Cardiac septum (tissue), 1 donor: ENCODE measurements around the gene DMBX1. TPM values are rescaled to one million over a fixed set of nuclear protein-coding genes. Genes with fewer than 3 reads are reported as not detected.

Source experiments
- DNase-seq: peaks from one replicate; pipeline ENCODE4 v3.0.0-alpha.2; 2020; ENCODE audit warnings: low spot score
- intact Hi-C: fragments of 100-400 bp; cut with DNase I; formaldehyde crosslinking; loops from one replicate; pipeline ENCODE4 v1.14.0; 2022
- total RNA-seq: library from RNA; stranded (reverse); fragmentation: NEBNext Ultra II Directional; extraction: Animal tissue kit (Norgen Biotek cat#: 25700); gene quantifications from one replicate; pipeline ENCODE4 v1.2.1, GENCODE V29; 2021
- donor health status: DM: no; HTN: no; CAD: no.

The DMBX1 gene
- total RNA-seq, 1 donor from 2014 or later: not detected

- intact Hi-C loops: loop anchor here (2.0 to 5.0 kb wide), 2 partner anchors 135 to 190 kb away; partner anchors contain the start of gene ATPAF1
- DNase-seq: no peak
These were observed 43.0 kb downstream of the DMBX1 start for GRCh38 chr1:46532498-46533178.

- intact Hi-C loops: loop anchor here (2.0 to 5.0 kb wide), 2 partner anchors 134 to 189 kb away; partner anchors contain the start of gene ATPAF1
- no peak for DNase-seq
These were observed 43.7 kb downstream of the DMBX1 start for GRCh38 chr1:46533179-46533864.

GRCh38 chr1:46535063-46535462 is 45.4 kb downstream of the DMBX1 start:
- intact Hi-C loops: no loop called here
- no peak for DNase-seq

GRCh38 chr1:46536527-46536926 is 46.9 kb downstream of the DMBX1 start:
- no peak for DNase-seq
- intact Hi-C loops: no loop called here

- intact Hi-C loops: no loop called here
- DNase-seq: no peak
These were observed 48.0 kb downstream of the DMBX1 start for GRCh38 chr1:46537651-46538050.

- no peak for DNase-seq
- intact Hi-C loops: no loop called here
These were observed 48.5 kb downstream of the DMBX1 start for GRCh38 chr1:46538147-46538546.

Other genes starting within 250 kb of the DMBX1 start
- 0.97 TPM for gene RAD54L, start 242.1 kb upstream of the DMBX1 start, total RNA-seq
- 52.5 TPM for gene LRRC41, start 186.2 kb upstream of the DMBX1 start, total RNA-seq
- 907 TPM for gene UQCRH, start 186.1 kb upstream of the DMBX1 start, total RNA-seq
- gene NSUN4, start 149.0 kb upstream of the DMBX1 start, total RNA-seq: 18.5 TPM
- gene FAAH, start 95.5 kb upstream of the DMBX1 start, total RNA-seq: 0.97 TPM
- not detected for gene KNCN, start 61.8 kb downstream of the DMBX1 start, total RNA-seq
- gene MKNK1, start 114.4 kb downstream of the DMBX1 start, total RNA-seq: 38.2 TPM
- gene MOB3C, start 127.0 kb downstream of the DMBX1 start, total RNA-seq: 14.9 TPM
- 190 TPM for gene ATPAF1, start 178.5 kb downstream of the DMBX1 start, total RNA-seq
- gene TEX38, start 182.0 kb downstream of the DMBX1 start, total RNA-seq: 0.24 TPM
- gene EFCAB14, start 229.3 kb downstream of the DMBX1 start, total RNA-seq: 53.7 TPM